Gastrocnemius medialis (tissue), 4 donors: ENCODE data around the gene SH3TC1. TPM values are rescaled to one million over a fixed set of nuclear protein-coding genes. Genes with fewer than 3 reads are reported as not detected.

Source experiments
- ATAC-seq, 2 donors: fragments of 150-250 bp; one replicate each; pipeline ENCODE4 v1.9.1; 2016
- DNase-seq, 2 donors: peaks; one replicate each; pipeline ENCODE4 v3.0.0-alpha.2; 2019
- H3K27ac ChIP-seq, 4 donors: fragments of 200-600 bp; sonication (generic); 1 replicate in 1 of 4; 2 replicates in 3 of 4; pipeline ENCODE4 v1.5.1; 2016 to 2018; ENCODE audit warnings: mild to moderate bottlenecking in 2 of 4, moderate library complexity in 1 of 4
- H3K27me3 ChIP-seq, 3 donors: fragments of 200-600 bp; sonication (generic) in 2 of 3; 1 replicate in 1 of 3; 2 replicates in 2 of 3; pipeline versions ENCODE4 v1.5.1 to v1.6.0; 2016 to 2019; ENCODE audit warnings: mild to moderate bottlenecking in 1 of 3, moderate library complexity in 1 of 3
- H3K36me3 ChIP-seq, 2 donors: fragments of 200-600 bp; sonication (generic) in 1 of 2; one replicate each; pipeline ENCODE4 v1.5.1; 2017 to 2018
- H3K4me1 ChIP-seq, 2 donors: fragments of 200-600 bp; sonication (generic) in 1 of 2; one replicate each; pipeline ENCODE4 v1.5.1; 2016 to 2017; ENCODE audit warnings: mild to moderate bottlenecking in 2 of 2
- H3K4me3 ChIP-seq, 4 donors: fragments of 200-600 bp; sonication (generic) in 3 of 4; 1 replicate in 1 of 4; 2 replicates in 3 of 4; pipeline ENCODE4 v1.5.1; 2016 to 2019; ENCODE audit warnings: mild to moderate bottlenecking in 2 of 4
- H3K9me3 ChIP-seq, 3 donors: fragments of 200-600 bp; sonication (generic) in 2 of 3; 1 replicate in 1 of 3; 2 replicates in 2 of 3; pipeline ENCODE4 v1.5.1; 2016 to 2019
- POLR2A ChIP-seq, 2 donors: fragments of 450-650 bp; IDR thresholded peaks; one replicate each; pipeline ENCODE4 v1.6.1; 2017; ENCODE audit warnings: antibody characterized with exemption in 2 of 2, mild to moderate bottlenecking in 2 of 2, moderate library complexity in 2 of 2
- in situ Hi-C, 4 donors: fragments of 200-750 bp; cut with MboI; loops; one replicate each; pipeline versions ENCODE4 v1.15.0 to v1.8.0; 2017; ENCODE audit warnings: low sequenced_read_pairs in 4 of 4
- intact Hi-C: fragments of 100-400 bp; cut with DNase I; formaldehyde crosslinking; loops from one replicate; pipeline ENCODE4 v1.15.1; 2023; ENCODE audit warnings: low total_unique reads
- total RNA-seq, 4 donors: library from RNA; depleted of rRNA; stranded (reverse); fragments of >200 nt; gene quantifications; one replicate each; pipeline versions ENCODE4 v1.1.0 to v1.2.3, GENCODE V29; 2016
- TF ChIP-seq, protein P1 (sequence below), 5 experiments: fragments of 450-650 bp in 3 of 5; fragments of 200-600 bp in 2 of 5; sonication (generic) in 2 of 5; IDR thresholded peaks in 4 of 5; conservative IDR thresholded peaks in 1 of 5; 1 replicate in 4 of 5; 2 replicates in 1 of 5; pipeline ENCODE4 v1.5.1; 2016 to 2019; ENCODE audit warnings: antibody characterized with exemption in 5 of 5, mild to moderate bottlenecking in 3 of 5, moderate library complexity in 3 of 5

The SH3TC1 gene
- total RNA-seq, 4 donors from 2014 or later: 2.9 to 8.5 (median 5.8) TPM

GRCh38 chr4:8222609-8223388 lies 23.7 kb downstream of the SH3TC1 start:
- Histone ChIP-seq H3K27me3 (no peaks in the 10 kb centered on the region), H3K9me3 (no peaks in the 10 kb centered on the region), H3K36me3 (no peaks in the 10 kb centered on the region), H3K4me3 (no peak overlapping the region), H3K4me1 (peaks cover under 1% of the 10 kb centered on the region in 2 donors), H3K27ac (no peak overlapping the region)
- in situ Hi-C loops: no loop called here
- intact Hi-C loops: no loop called here
- TF ChIP-seq, protein P1, sequence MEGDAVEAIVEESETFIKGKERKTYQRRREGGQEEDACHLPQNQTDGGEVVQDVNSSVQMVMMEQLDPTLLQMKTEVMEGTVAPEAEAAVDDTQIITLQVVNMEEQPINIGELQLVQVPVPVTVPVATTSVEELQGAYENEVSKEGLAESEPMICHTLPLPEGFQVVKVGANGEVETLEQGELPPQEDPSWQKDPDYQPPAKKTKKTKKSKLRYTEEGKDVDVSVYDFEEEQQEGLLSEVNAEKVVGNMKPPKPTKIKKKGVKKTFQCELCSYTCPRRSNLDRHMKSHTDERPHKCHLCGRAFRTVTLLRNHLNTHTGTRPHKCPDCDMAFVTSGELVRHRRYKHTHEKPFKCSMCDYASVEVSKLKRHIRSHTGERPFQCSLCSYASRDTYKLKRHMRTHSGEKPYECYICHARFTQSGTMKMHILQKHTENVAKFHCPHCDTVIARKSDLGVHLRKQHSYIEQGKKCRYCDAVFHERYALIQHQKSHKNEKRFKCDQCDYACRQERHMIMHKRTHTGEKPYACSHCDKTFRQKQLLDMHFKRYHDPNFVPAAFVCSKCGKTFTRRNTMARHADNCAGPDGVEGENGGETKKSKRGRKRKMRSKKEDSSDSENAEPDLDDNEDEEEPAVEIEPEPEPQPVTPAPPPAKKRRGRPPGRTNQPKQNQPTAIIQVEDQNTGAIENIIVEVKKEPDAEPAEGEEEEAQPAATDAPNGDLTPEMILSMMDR (IDR thresholded peaks at IDR 0.05 in 4 of 5, conservative IDR thresholded peaks at IDR 0.05 in 1 of 5): no peak
- no peak for TF ChIP-seq POLR2A (IDR thresholded peaks at IDR 0.05)
- ATAC-seq (no peak), DNase-seq (no peak)

DNA sequence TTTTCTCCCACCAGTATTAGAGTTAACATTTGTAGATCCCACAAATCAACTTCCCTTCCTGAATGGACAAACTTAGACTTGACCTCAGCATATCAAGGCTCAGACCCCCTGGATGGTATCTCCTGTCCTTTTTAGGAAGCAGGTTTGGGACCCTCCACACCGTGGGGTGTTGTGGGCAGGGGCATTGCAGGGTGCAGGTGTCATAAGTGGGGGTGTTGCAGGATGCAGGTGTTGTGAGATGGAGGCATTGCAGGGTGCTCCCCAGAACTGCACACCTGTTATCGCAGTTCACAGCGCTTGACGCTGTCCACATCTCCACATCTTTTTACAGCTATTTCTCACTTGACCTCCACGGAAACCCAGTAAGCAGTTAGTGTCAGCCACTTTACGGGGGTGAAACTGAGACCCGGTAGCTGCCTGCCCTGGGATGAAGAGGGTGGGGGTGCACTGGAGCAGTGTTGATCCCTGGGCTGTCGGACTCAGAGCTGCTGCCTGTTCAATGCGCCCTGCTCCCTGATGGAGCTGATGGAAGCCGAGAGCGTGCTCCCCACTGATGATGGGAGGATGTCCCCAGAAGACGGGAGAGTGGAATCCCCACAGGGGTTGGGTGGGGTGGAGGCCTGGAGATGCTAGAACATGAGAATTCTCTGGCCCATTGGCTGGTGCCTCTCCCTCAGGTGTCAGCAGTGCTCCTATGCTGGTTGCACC lies 25.3 kb downstream of the SH3TC1 start:
- Histone ChIP-seq H3K36me3 (no peaks in the 10 kb centered on the region), H3K9me3 (no peaks in the 10 kb centered on the region)
- no peak for DNase-seq

GRCh38 chr4:8224975-8225625 lies 26.0 kb downstream of the SH3TC1 start:
- in situ Hi-C loops (no loop called here), intact Hi-C loops (no loop called here)
- TF ChIP-seq POLR2A (IDR thresholded peaks at IDR 0.05): no peak
- TF ChIP-seq, protein P1 (IDR thresholded peaks at IDR 0.05 in 4 of 5, conservative IDR thresholded peaks at IDR 0.05 in 1 of 5): no peak
- H3K4me1 ChIP-seq: peaks cover 14% of the 10 kb centered on the region in 2 donors
- H3K9me3 ChIP-seq: no peaks in the 10 kb centered on the region
- no peak for ATAC-seq
- H3K27ac ChIP-seq: no peak overlapping the region
- no peak for DNase-seq
- no peaks in the 10 kb centered on the region for H3K36me3 ChIP-seq
- H3K4me3 ChIP-seq: no peak overlapping the region
- no peaks in the 10 kb centered on the region for H3K27me3 ChIP-seq

More for the DNA sequence above, 25.3 kb downstream of the SH3TC1 start:
- Histone ChIP-seq H3K27ac (no peak overlapping the region), H3K27me3 (no peaks in the 10 kb centered on the region), H3K4me3 (no peak overlapping the region), H3K4me1 (peaks cover 14% of the 10 kb centered on the region in 2 donors)
- ATAC-seq: no peak
- in situ Hi-C loops: no loop called here
- intact Hi-C loops: no loop called here
- TF ChIP-seq POLR2A (IDR thresholded peaks at IDR 0.05): no peak
- TF ChIP-seq, protein P1 (IDR thresholded peaks at IDR 0.05 in 4 of 5, conservative IDR thresholded peaks at IDR 0.05 in 1 of 5): no peak

- in situ Hi-C loops (no loop called here), intact Hi-C loops (no loop called here)
- no peak for TF ChIP-seq POLR2A (IDR thresholded peaks at IDR 0.05)
- TF ChIP-seq, protein P1 (IDR thresholded peaks at IDR 0.05 in 4 of 5, conservative IDR thresholded peaks at IDR 0.05 in 1 of 5): no peak
- DNase-seq: no peak
- Histone ChIP-seq H3K27ac (no peak overlapping the region), H3K36me3 (no peaks in the 10 kb centered on the region), H3K4me1 (peaks cover 14% of the 10 kb centered on the region in 2 donors), H3K9me3 (no peaks in the 10 kb centered on the region), H3K4me3 (no peak overlapping the region), H3K27me3 (no peaks in the 10 kb centered on the region)
- ATAC-seq: no peak
These were observed 26.8 kb downstream of the SH3TC1 start for GRCh38 chr4:8225706-8226443.
